MM.1S (cell line): ENCODE data around the gene PNPLA6.

Source experiments
- DNase-seq: peaks from one replicate; pipeline ENCODE4 v3.0.0-alpha.2; 2015
- H2AFZ ChIP-seq: fragments of 300-600 bp; sonication (generic); 2 replicates; pipeline ENCODE4 v1.6.0; 2016; ENCODE audit warnings: antibody characterized with exemption, low read length
- H3F3A ChIP-seq: fragments of 300-600 bp; sonication (generic); 2 replicates; pipeline ENCODE4 v1.6.1; 2016; ENCODE audit warnings: mild to moderate bottlenecking, antibody characterized with exemption, low read length, moderate library complexity, mixed read lengths; ENCODE audit not compliant: insufficient read depth
- H3K27ac ChIP-seq: fragments of 300-600 bp; sonication (generic); 2 replicates; pipeline ENCODE4 v1.5.1; 2016; ENCODE audit warnings: mild to moderate bottlenecking, low read length
- H3K27me3 ChIP-seq: fragments of 300-600 bp; sonication (generic); replicated peaks from 2 replicates; pipeline ENCODE4 v1.6.0; 2016; ENCODE audit warnings: low read length; ENCODE audit not compliant: insufficient read depth
- H3K36me3 ChIP-seq: fragments of 300-600 bp; sonication (generic); replicated peaks from 2 replicates; pipeline ENCODE4 v1.6.1; 2016; ENCODE audit warnings: mild to moderate bottlenecking, low read length, mixed read lengths; ENCODE audit not compliant: insufficient read depth
- H3K4me1 ChIP-seq: fragments of 300-600 bp; sonication (generic); 2 replicates; pipeline ENCODE4 v1.6.1; 2016; ENCODE audit warnings: low read length, mixed read lengths
- H3K4me2 ChIP-seq: fragments of 300-600 bp; sonication (generic); 2 replicates; pipeline ENCODE4 v1.6.0; 2016; ENCODE audit warnings: low read depth, low read length
- H3K4me3 ChIP-seq: fragments of 300-600 bp; sonication (generic); 2 replicates; pipeline ENCODE4 v1.5.1; 2016; ENCODE audit warnings: low read length, mixed read lengths
- H3K79me2 ChIP-seq: fragments of 300-600 bp; sonication (generic); 2 replicates; pipeline ENCODE4 v1.6.1; 2016; ENCODE audit warnings: mixed run types, low read length, mixed read lengths
- H3K9ac ChIP-seq: fragments of 300-600 bp; sonication (generic); 2 replicates; pipeline ENCODE4 v1.6.1; 2016; ENCODE audit warnings: low read length, mixed read lengths
- H3K9me2 ChIP-seq: fragments of 300-600 bp; sonication (generic); replicated peaks from 2 replicates; pipeline ENCODE4 v1.6.1; 2016; ENCODE audit warnings: mild to moderate bottlenecking, low read length, mixed read lengths; ENCODE audit not compliant: insufficient read depth
- H3K9me3 ChIP-seq: fragments of 300-600 bp; sonication (generic); replicated peaks from 2 replicates; pipeline ENCODE4 v1.6.1; 2016; ENCODE audit warnings: mild to moderate bottlenecking, low read length, mixed read lengths; ENCODE audit not compliant: insufficient read depth
- H4K20me1 ChIP-seq: fragments of 300-600 bp; sonication (generic); 2 replicates; pipeline ENCODE4 v1.6.1; 2016; ENCODE audit warnings: mild to moderate bottlenecking, low read length, moderate library complexity, mixed read lengths; ENCODE audit not compliant: insufficient read depth
- EZH2 ChIP-seq: fragments of 300-600 bp; sonication (generic); optimal IDR thresholded peaks from 2 replicates; pipeline ENCODE3; 2017; ENCODE audit warnings: low read depth, mild to moderate bottlenecking, antibody characterized with exemption, low read length, mixed read lengths
- EZH2phosphoT487 ChIP-seq: fragments of 300-600 bp; sonication (generic); IDR thresholded peaks from 2 replicates; pipeline ENCODE4 v1.6.1; 2018; ENCODE audit warnings: antibody characterized with exemption, low read length
- TF ChIP-seq, protein P1 (sequence below): fragments of 300-600 bp; sonication (generic); IDR thresholded peaks from 2 replicates; pipeline ENCODE4 v1.5.1; 2016; ENCODE audit warnings: antibody characterized with exemption, low read length, mixed read lengths

Gene PNPLA6

GRCh38 chr19:7550987-7551761 lies 15.7 kb downstream of the PNPLA6 start:
- no peak overlapping the region for H3K9ac ChIP-seq
- H4K20me1 ChIP-seq: no peaks in the 10 kb centered on the region
- peak; percentile 89 for DNase-seq
- peak overlapping the region; percentile 31; the same call in 1 of the 2 replicates for H3K4me3 ChIP-seq
- peaks cover 3% of the 10 kb centered on the region; the same call in 1 of the 2 replicates for H3K4me1 ChIP-seq
- H3K27me3 ChIP-seq: no peaks in the 10 kb centered on the region
- H3K27ac ChIP-seq: no peak overlapping the region
- H3K9me3 ChIP-seq: no peaks in the 10 kb centered on the region
- peak overlapping the region; percentile 61; the same call in 1 of the 2 replicates for H2AFZ ChIP-seq
- no peaks in the 10 kb centered on the region for H3F3A ChIP-seq
- H3K4me2 ChIP-seq: peak overlapping the region; percentile 23; the same call in 1 of the 2 replicates
- H3K79me2 ChIP-seq: no peaks in the 10 kb centered on the region
- H3K9me2 ChIP-seq: no peaks in the 10 kb centered on the region
- TF ChIP-seq EZH2 (no peak), EZH2phosphoT487 (no peak)
- TF ChIP-seq, protein P1, sequence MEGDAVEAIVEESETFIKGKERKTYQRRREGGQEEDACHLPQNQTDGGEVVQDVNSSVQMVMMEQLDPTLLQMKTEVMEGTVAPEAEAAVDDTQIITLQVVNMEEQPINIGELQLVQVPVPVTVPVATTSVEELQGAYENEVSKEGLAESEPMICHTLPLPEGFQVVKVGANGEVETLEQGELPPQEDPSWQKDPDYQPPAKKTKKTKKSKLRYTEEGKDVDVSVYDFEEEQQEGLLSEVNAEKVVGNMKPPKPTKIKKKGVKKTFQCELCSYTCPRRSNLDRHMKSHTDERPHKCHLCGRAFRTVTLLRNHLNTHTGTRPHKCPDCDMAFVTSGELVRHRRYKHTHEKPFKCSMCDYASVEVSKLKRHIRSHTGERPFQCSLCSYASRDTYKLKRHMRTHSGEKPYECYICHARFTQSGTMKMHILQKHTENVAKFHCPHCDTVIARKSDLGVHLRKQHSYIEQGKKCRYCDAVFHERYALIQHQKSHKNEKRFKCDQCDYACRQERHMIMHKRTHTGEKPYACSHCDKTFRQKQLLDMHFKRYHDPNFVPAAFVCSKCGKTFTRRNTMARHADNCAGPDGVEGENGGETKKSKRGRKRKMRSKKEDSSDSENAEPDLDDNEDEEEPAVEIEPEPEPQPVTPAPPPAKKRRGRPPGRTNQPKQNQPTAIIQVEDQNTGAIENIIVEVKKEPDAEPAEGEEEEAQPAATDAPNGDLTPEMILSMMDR: no peak
- H3K36me3 ChIP-seq: no peaks in the 10 kb centered on the region

- no peak overlapping the region for H3K4me2 ChIP-seq
- H3K9me3 ChIP-seq: no peaks in the 10 kb centered on the region
- H3K36me3 ChIP-seq: no peaks in the 10 kb centered on the region
- no peaks in the 10 kb centered on the region for H3K9me2 ChIP-seq
- DNase-seq: no peak
- no peaks in the 10 kb centered on the region for H4K20me1 ChIP-seq
- no peak overlapping the region for H2AFZ ChIP-seq
- H3K4me3 ChIP-seq: no peak overlapping the region
- no peak overlapping the region for H3K27ac ChIP-seq
- no peaks in the 10 kb centered on the region for H3F3A ChIP-seq
- H3K79me2 ChIP-seq: no peaks in the 10 kb centered on the region
- no peaks in the 10 kb centered on the region for H3K27me3 ChIP-seq
- no peak overlapping the region for H3K9ac ChIP-seq
- TF ChIP-seq, protein P1: no peak
- TF ChIP-seq EZH2phosphoT487 (no peak), EZH2 (no peak)
- peaks cover 3% of the 10 kb centered on the region; the same call in 1 of the 2 replicates for H3K4me1 ChIP-seq
These were observed 17.3 kb downstream of the PNPLA6 start for GRCh38 chr19:7552781-7553180.

DNA sequence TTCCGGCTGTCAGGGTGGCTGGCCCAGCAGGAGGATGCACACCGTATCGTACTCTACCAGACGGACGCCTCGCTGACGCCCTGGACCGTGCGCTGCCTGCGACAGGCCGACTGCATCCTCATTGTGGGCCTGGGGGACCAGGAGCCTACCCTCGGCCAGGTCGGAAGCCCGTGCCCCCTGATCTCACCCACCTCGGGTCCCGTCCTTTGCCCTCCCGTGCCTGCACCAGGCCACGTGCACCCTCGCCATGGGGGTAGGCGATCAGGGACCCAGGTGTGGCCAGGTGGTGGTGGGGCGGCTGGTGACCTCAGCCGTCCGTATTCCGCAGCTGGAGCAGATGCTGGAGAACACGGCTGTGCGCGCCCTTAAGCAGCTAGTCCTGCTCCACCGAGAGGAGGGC lies 19.0 kb downstream of the PNPLA6 start:
- H2AFZ ChIP-seq: no peak overlapping the region
- no peak overlapping the region for H3K4me2 ChIP-seq
- no peaks in the 10 kb centered on the region for H3K27me3 ChIP-seq
- no peak overlapping the region for H3K9ac ChIP-seq
- H4K20me1 ChIP-seq: no peaks in the 10 kb centered on the region
- H3K27ac ChIP-seq: no peak overlapping the region
- no peak overlapping the region for H3K4me3 ChIP-seq
- peaks cover 3% of the 10 kb centered on the region; the same call in 1 of the 2 replicates for H3K4me1 ChIP-seq
- no peaks in the 10 kb centered on the region for H3K9me2 ChIP-seq
- no peak for DNase-seq
- H3K9me3 ChIP-seq: no peaks in the 10 kb centered on the region
- H3F3A ChIP-seq: no peaks in the 10 kb centered on the region
- H3K79me2 ChIP-seq: no peaks in the 10 kb centered on the region
- no peaks in the 10 kb centered on the region for H3K36me3 ChIP-seq
- TF ChIP-seq, protein P1: no peak
- no peak for TF ChIP-seq EZH2phosphoT487
- TF ChIP-seq EZH2: no peak
